ENCODE measurements around the gene CYP46A1. TPM values are rescaled to one million over a fixed set of nuclear protein-coding genes. Genes with fewer than 3 reads are reported as not detected.

Gene CYP46A1
- total RNA-seq (2014; rRNA removed; shearing (Covaris generic)) (0.13 and 0.22 TPM in 2 replicates), polyA plus RNA-seq (2016; fragmentation: Nextera tagmentation; extraction: Ambion mirVana) (0.15 and 0.29 TPM in 2 replicates)

GRCh38 chr14:99683619-99684409, at the start of gene CYP46A1:
TSS of gene CYP46A1 (plus strand) at chr14:99684298. CDS start at chr14:99684418, 120 bp downstream.
- peak within 1 kb of the TSS; percentile 97 for H3K4me2 ChIP-seq (ENCODE audit: unreplicated experiment)
- peaks cover 10% of the 10 kb centered on the region for H3K27me3 ChIP-seq (replicated peaks; ENCODE audit: insufficient read depth)
- peak within 1 kb of the TSS; percentile 99 for H3K4me3 ChIP-seq
- peak; percentile 100 for DNase-seq
- WGBS, 2 experiments (ENCODE audit: low coverage in 1 of 2, low lambda C conversion rate in 2 of 2, missing lambda C conversion rate in 2 of 2), result 1 to 2% methylated on average over 40 to 60 of the region's 83 CpGs
- H3K9me3 ChIP-seq (ENCODE audit: low read depth), result no peaks in the 10 kb centered on the region
- H3K9me2 ChIP-seq (ENCODE audit: insufficient read depth), result no peaks in the 10 kb centered on the region
- H3K4me1 ChIP-seq (ENCODE audit: insufficient read depth), result peaks cover 3% of the 10 kb centered on the region; the same call in 1 of the 2 replicates
- H2AFZ ChIP-seq, result peak within 1 kb of the TSS; percentile 100
- H3K36me3 ChIP-seq (ENCODE audit: low read depth), result no peaks in the 10 kb centered on the region
- no peaks in the 10 kb centered on the region for H3F3A ChIP-seq (ENCODE audit: insufficient read depth)
- H3K79me2 ChIP-seq (ENCODE audit: insufficient read depth), result no peaks in the 10 kb centered on the region
- peak within 1 kb of the TSS; percentile 92 for H3K27ac ChIP-seq
- H4K20me1 ChIP-seq (ENCODE audit: insufficient read depth), result no peaks in the 10 kb centered on the region
- peak within 1 kb of the TSS; percentile 98 for H3K9ac ChIP-seq
- in situ Hi-C loops (cut with MboI), result no loop called here
- no peak for TF ChIP-seq EZH2 (IDR thresholded peaks at IDR 0.05; ENCODE audit: insufficient read depth, poor library complexity, severe bottlenecking)
- no peak for TF ChIP-seq EZH2phosphoT487 (IDR thresholded peaks at IDR 0.05; ENCODE audit: insufficient read depth, low read depth)

- no peak overlapping the region for H3K4me3 ChIP-seq
- no peaks in the 10 kb centered on the region for H3K27me3 ChIP-seq (replicated peaks; ENCODE audit: insufficient read depth)
- H3K9me2 ChIP-seq (ENCODE audit: insufficient read depth), result no peaks in the 10 kb centered on the region
- WGBS, 2 experiments (ENCODE audit: low coverage in 1 of 2, low lambda C conversion rate in 2 of 2, missing lambda C conversion rate in 2 of 2), result 65 to 74% methylated on average over 10 of the region's 10 CpGs
- no peak for DNase-seq
- H2AFZ ChIP-seq, result no peak overlapping the region
- no peak overlapping the region for H3K9ac ChIP-seq
- no peaks in the 10 kb centered on the region for H3K79me2 ChIP-seq (ENCODE audit: insufficient read depth)
- H3K36me3 ChIP-seq (ENCODE audit: low read depth), result no peaks in the 10 kb centered on the region
- no peaks in the 10 kb centered on the region for H3K9me3 ChIP-seq (ENCODE audit: low read depth)
- no peaks in the 10 kb centered on the region for H4K20me1 ChIP-seq (ENCODE audit: insufficient read depth)
- H3F3A ChIP-seq (ENCODE audit: insufficient read depth), result no peaks in the 10 kb centered on the region
- no peak overlapping the region for H3K4me2 ChIP-seq (ENCODE audit: unreplicated experiment)
- in situ Hi-C loops (cut with MboI), result no loop called here
- H3K27ac ChIP-seq, result no peak overlapping the region
- H3K4me1 ChIP-seq (ENCODE audit: insufficient read depth), result no peaks in the 10 kb centered on the region
- TF ChIP-seq EZH2phosphoT487 (IDR thresholded peaks at IDR 0.05; ENCODE audit: insufficient read depth, low read depth), result no peak
- TF ChIP-seq EZH2 (IDR thresholded peaks at IDR 0.05; ENCODE audit: insufficient read depth, poor library complexity, severe bottlenecking), result no peak
These were observed 49.7 kb upstream of the CYP46A1 start for GRCh38 chr14:99634443-99634842.

GRCh38 chr14:99635116-99635515, 49.0 kb upstream of the CYP46A1 start:
- TF ChIP-seq EZH2phosphoT487 (IDR thresholded peaks at IDR 0.05; ENCODE audit: insufficient read depth, low read depth) (no peak), EZH2 (IDR thresholded peaks at IDR 0.05; ENCODE audit: insufficient read depth, poor library complexity, severe bottlenecking) (no peak)
- H3K79me2 ChIP-seq (ENCODE audit: insufficient read depth), result no peaks in the 10 kb centered on the region
- no peaks in the 10 kb centered on the region for H4K20me1 ChIP-seq (ENCODE audit: insufficient read depth)
- no peak overlapping the region for H3K4me2 ChIP-seq (ENCODE audit: unreplicated experiment)
- no peaks in the 10 kb centered on the region for H3K27me3 ChIP-seq (replicated peaks; ENCODE audit: insufficient read depth)
- H3K9ac ChIP-seq, result no peak overlapping the region
- H3K9me2 ChIP-seq (ENCODE audit: insufficient read depth), result no peaks in the 10 kb centered on the region
- no peak overlapping the region for H3K4me3 ChIP-seq
- H3F3A ChIP-seq (ENCODE audit: insufficient read depth), result no peaks in the 10 kb centered on the region
- no peak for DNase-seq
- 85 to 93% methylated on average over 5 to 8 of the region's 8 CpGs for WGBS, 2 experiments (ENCODE audit: low coverage in 1 of 2, low lambda C conversion rate in 2 of 2, missing lambda C conversion rate in 2 of 2)
- no peaks in the 10 kb centered on the region for H3K36me3 ChIP-seq (ENCODE audit: low read depth)
- in situ Hi-C loops (cut with MboI), result no loop called here
- H3K4me1 ChIP-seq (ENCODE audit: insufficient read depth), result no peaks in the 10 kb centered on the region
- H3K9me3 ChIP-seq (ENCODE audit: low read depth), result no peaks in the 10 kb centered on the region
- no peak overlapping the region for H3K27ac ChIP-seq
- H2AFZ ChIP-seq, result no peak overlapping the region

- in situ Hi-C loops (cut with MboI), result no loop called here
These were observed 47.6 kb upstream of the CYP46A1 start for GRCh38 chr14:99636487-99636886.

More at GRCh38 chr14:99636487-99636886, 47.6 kb upstream of the CYP46A1 start:
- H3K27ac ChIP-seq, result no peak overlapping the region
- H3F3A ChIP-seq (ENCODE audit: insufficient read depth), result no peaks in the 10 kb centered on the region
- H3K4me1 ChIP-seq (ENCODE audit: insufficient read depth), result no peaks in the 10 kb centered on the region
- H3K4me2 ChIP-seq (ENCODE audit: unreplicated experiment), result no peak overlapping the region
- H3K9ac ChIP-seq, result no peak overlapping the region
- H3K4me3 ChIP-seq, result no peak overlapping the region
- no peaks in the 10 kb centered on the region for H3K27me3 ChIP-seq (replicated peaks; ENCODE audit: insufficient read depth)
- TF ChIP-seq EZH2phosphoT487 (IDR thresholded peaks at IDR 0.05; ENCODE audit: insufficient read depth, low read depth) (no peak), EZH2 (IDR thresholded peaks at IDR 0.05; ENCODE audit: insufficient read depth, poor library complexity, severe bottlenecking) (no peak)
- no peaks in the 10 kb centered on the region for H3K9me3 ChIP-seq (ENCODE audit: low read depth)
- no peak for DNase-seq
- H4K20me1 ChIP-seq (ENCODE audit: insufficient read depth), result no peaks in the 10 kb centered on the region
- no peaks in the 10 kb centered on the region for H3K79me2 ChIP-seq (ENCODE audit: insufficient read depth)
- H3K36me3 ChIP-seq (ENCODE audit: low read depth), result no peaks in the 10 kb centered on the region
- WGBS, 2 experiments (ENCODE audit: low coverage in 1 of 2, low lambda C conversion rate in 2 of 2, missing lambda C conversion rate in 2 of 2), result 73 to 74% methylated on average over 5 of the region's 5 CpGs
- H2AFZ ChIP-seq, result no peak overlapping the region
- H3K9me2 ChIP-seq (ENCODE audit: insufficient read depth), result no peaks in the 10 kb centered on the region

Measured in GM23248 (cell line).